Mucosa of rectum (tissue), 2 donors: ENCODE results near the gene SMARCD2.

Experiments used
- H3K27ac ChIP-seq, 2 donors: one replicate each; pipeline ENCODE4 v1.7.0; 2013; ENCODE audit warnings: inconsistent platforms in 2 of 2, low read depth in 2 of 2, low read length in 2 of 2
- H3K27me3 ChIP-seq, 2 donors: one replicate each; pipeline ENCODE4 v1.7.0; 2013; ENCODE audit warnings: low read length in 2 of 2; ENCODE audit not compliant: control insufficient read depth in 2 of 2, insufficient read depth in 2 of 2
- H3K36me3 ChIP-seq, 2 donors: one replicate each; pipeline ENCODE4 v1.7.0; 2013; ENCODE audit warnings: low read length in 2 of 2; ENCODE audit not compliant: control insufficient read depth in 2 of 2, insufficient read depth in 2 of 2
- H3K4me1 ChIP-seq, 2 donors: one replicate each; pipeline ENCODE4 v1.7.0; 2013; ENCODE audit warnings: low read length in 2 of 2, mild to moderate bottlenecking in 1 of 2; ENCODE audit not compliant: control insufficient read depth in 2 of 2, insufficient read depth in 2 of 2
- H3K4me3 ChIP-seq, 2 donors: one replicate each; pipeline ENCODE4 v1.7.0; 2013; ENCODE audit warnings: low read length in 2 of 2
- H3K9ac ChIP-seq, 2 donors: one replicate each; pipeline ENCODE4 v1.7.0; 2013; ENCODE audit warnings: low read length in 2 of 2, low read depth in 1 of 2, mild to moderate bottlenecking in 1 of 2
- H3K9me3 ChIP-seq, 2 donors: one replicate each; pipeline ENCODE4 v1.7.0; 2013; ENCODE audit warnings: low read length in 2 of 2; ENCODE audit not compliant: control insufficient read depth in 2 of 2
- donor health status: healthy.
- donor health status: Normal muscosa, but diverticular disease.

SMARCD2 gene

GRCh38 chr17:63785556-63785955, 56.9 kb downstream of the SMARCD2 start:
- no peak overlapping the region for H3K9ac ChIP-seq
- H3K27ac ChIP-seq: no peak overlapping the region
- H3K27me3 ChIP-seq: no peaks in the 10 kb centered on the region
- H3K9me3 ChIP-seq: no peaks in the 10 kb centered on the region
- peaks cover 0 to 2% of the 10 kb centered on the region in 2 donors for H3K4me1 ChIP-seq
- H3K36me3 ChIP-seq: peaks cover 21 to 32% of the 10 kb centered on the region in 2 donors
- no peak overlapping the region for H3K4me3 ChIP-seq

- Histone ChIP-seq H3K9ac (no peak overlapping the region), H3K27me3 (no peaks in the 10 kb centered on the region), H3K4me3 (no peak overlapping the region), H3K27ac (no peak overlapping the region), H3K9me3 (no peaks in the 10 kb centered on the region), H3K36me3 (peaks cover 12 to 22% of the 10 kb centered on the region in 2 donors), H3K4me1 (peaks cover 0 to 6% of the 10 kb centered on the region in 2 donors)
Observed at GRCh38 chr17:63783522-63783921, 59.0 kb downstream of the SMARCD2 start.
